Measurements from ENCODE around the gene GSTT2B. TPM values are rescaled to one million over a fixed set of nuclear protein-coding genes. Genes with fewer than 3 reads are reported as not detected.

GSTT2B gene
- total and polyA plus RNA-seq, 2 donors (not counting 3 experiments of a cell fraction or from before 2014, with no cell fraction given), result 33.6 to 36.1 TPM

DNA sequence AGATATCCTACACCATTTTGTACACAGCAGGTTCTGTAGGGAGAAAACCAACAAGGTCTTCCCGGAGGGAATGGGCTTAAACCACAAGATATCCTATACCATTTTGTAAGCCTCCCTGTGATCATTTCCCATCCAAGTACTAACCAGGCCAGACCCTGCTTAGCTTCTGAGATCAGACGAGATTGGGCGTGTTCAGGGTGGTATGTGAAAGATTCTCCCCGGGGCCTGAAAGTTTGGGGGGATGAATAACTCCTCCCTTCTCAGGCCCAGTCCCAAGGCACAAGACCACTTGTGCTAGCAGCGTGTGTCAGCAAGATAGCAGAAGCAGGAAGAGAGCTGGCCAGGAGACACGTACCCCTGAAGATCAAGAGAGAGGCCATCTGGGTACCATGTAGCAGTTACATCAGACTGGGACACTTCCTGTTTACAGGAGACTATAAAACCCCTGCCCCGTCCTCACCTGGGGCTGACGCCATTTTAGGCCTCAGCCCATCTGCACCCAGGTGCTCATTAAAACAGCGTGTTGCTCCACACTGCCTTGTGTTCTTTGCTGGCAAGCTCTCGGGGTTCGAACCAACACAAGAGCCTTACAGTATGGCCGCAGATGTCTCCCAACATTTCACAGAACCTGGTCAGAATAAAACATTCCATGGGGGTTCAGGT is 49.5 kb downstream of the GSTT2B start:
- BruUV-seq (replicated peaks), result no TSS peak

DNA sequence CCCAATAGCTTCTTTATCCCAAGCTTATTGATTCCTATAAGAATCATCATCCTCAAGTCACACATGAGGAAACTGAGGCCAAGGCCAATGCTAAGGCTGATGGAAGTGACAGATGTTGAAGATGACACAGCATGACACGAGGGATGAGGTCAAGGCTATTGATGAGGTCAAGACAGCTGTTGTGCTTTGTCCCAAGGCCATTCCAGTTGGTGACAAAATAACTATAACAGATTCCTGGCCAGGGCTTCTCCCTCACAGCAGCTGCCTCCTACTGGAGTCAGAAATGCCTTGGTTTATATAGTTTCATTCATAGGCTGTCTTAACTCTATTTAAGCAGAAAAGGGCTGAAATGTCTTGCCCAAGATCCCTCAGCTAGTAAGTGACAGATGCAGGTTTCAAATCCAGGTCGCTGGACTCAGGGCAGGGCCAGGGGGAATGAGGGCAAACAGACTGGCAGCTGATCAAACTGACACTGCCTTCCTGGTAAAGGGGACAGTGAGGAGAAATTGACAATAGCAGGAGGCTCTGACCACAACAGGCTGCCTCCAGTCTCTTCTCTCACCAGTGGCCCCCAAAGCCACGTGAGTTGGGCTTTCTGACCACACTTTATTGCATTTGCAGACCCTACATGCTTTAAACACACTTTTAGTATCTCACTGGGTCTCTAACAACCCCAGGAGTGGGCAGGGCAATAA is 50.4 kb downstream of the GSTT2B start:
- Histone ChIP-seq H3K27me3 (ENCODE audit: control insufficient read depth in 2 of 2, insufficient read depth in 2 of 2, low read length in 2 of 2) (peaks cover under 1 to 9% of the 10 kb centered on the region in 2 experiments), H4K20me1 (replicated peaks; ENCODE audit: control insufficient read depth, extremely low read depth, insufficient read depth, low read length) (no peaks in the 10 kb centered on the region), H2AFZ (ENCODE audit: low read depth, low read length) (no peak overlapping the region), H3K27ac (ENCODE audit: insufficient read depth, low read depth, low read length) (no peak overlapping the region), H3K36me3 (ENCODE audit: control insufficient read depth in 2 of 2, extremely low read depth in 1 of 2, insufficient read depth in 2 of 2, low read length in 2 of 2) (peaks cover 0 to 2% of the 10 kb centered on the region in 2 experiments), H3K9me3 (replicated peaks; ENCODE audit: control insufficient read depth, insufficient read depth, low read length) (no peaks in the 10 kb centered on the region), H3K9me1 (replicated peaks; ENCODE audit: control insufficient read depth, extremely low read depth, insufficient read depth, low read length) (no peaks in the 10 kb centered on the region), H3K4me1 (ENCODE audit: control insufficient read depth, extremely low read depth, insufficient read depth, low read length) (peaks cover 12% of the 10 kb centered on the region), H3K79me2 (ENCODE audit: control insufficient read depth, insufficient read depth, low read length) (no peaks in the 10 kb centered on the region), H3K9ac (replicated peaks; ENCODE audit: extremely low read depth, insufficient read depth, low read length) (no peak overlapping the region), H3K4me3 (replicated peaks in 1 of 3; ENCODE audit: insufficient read depth in 1 of 3, low read depth in 1 of 3, low read length in 3 of 3) (no peak overlapping the region), H3K4me2 (ENCODE audit: insufficient read depth, low read length) (no peak overlapping the region)
- intact Hi-C loops (cut with micrococcal nuclease), result no loop called here
- dilution Hi-C loops (cut with MboI; ENCODE audit: extremely low pct_ligation_motif_present, low sequenced_read_pairs), result no loop called here
- ChIA-PET CTCF (interaction anchor here (0.6 kb wide), 1 partner anchor 16 kb away, joined by 3 read pairs; the partner anchor contains the start of gene MIF), POLR2A (interaction anchor here (0.5 kb wide), 1 partner anchor 16 kb away, joined by 4 read pairs; the partner anchor contains the start of gene MIF)
- no peak for DNase-seq (ENCODE audit: low read depth, low spot score)
- no TSS peak for BruUV-seq (replicated peaks)
- no peak for FAIRE-seq
- TF ChIP-seq, protein P1, sequence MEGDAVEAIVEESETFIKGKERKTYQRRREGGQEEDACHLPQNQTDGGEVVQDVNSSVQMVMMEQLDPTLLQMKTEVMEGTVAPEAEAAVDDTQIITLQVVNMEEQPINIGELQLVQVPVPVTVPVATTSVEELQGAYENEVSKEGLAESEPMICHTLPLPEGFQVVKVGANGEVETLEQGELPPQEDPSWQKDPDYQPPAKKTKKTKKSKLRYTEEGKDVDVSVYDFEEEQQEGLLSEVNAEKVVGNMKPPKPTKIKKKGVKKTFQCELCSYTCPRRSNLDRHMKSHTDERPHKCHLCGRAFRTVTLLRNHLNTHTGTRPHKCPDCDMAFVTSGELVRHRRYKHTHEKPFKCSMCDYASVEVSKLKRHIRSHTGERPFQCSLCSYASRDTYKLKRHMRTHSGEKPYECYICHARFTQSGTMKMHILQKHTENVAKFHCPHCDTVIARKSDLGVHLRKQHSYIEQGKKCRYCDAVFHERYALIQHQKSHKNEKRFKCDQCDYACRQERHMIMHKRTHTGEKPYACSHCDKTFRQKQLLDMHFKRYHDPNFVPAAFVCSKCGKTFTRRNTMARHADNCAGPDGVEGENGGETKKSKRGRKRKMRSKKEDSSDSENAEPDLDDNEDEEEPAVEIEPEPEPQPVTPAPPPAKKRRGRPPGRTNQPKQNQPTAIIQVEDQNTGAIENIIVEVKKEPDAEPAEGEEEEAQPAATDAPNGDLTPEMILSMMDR (IDR thresholded peaks at IDR 0.05; ENCODE audit: extremely low read depth in 1 of 2, insufficient read depth in 1 of 2, low read depth in 1 of 2, low read length in 2 of 2), result no peak
- TF ChIP-seq POLR2AphosphoS5 (IDR thresholded peaks at IDR 0.05; ENCODE audit: insufficient read depth, low read depth, low read length) (no peak), MYC (IDR thresholded peaks at IDR 0.05; ENCODE audit: low read depth, low read length) (no peak), GATA2 (IDR thresholded peaks at IDR 0.05; ENCODE audit: insufficient read depth, insufficient read length, low read depth, low read length) (no peak), JUN (IDR thresholded peaks at IDR 0.05; ENCODE audit: borderline replicate concordance, insufficient read depth, insufficient read length, low read depth) (no peak), EZH2 (IDR thresholded peaks at IDR 0.05; ENCODE audit: borderline replicate concordance, low read depth, low read length, severe bottlenecking) (no peak), FOS (IDR thresholded peaks at IDR 0.05; ENCODE audit: borderline replicate concordance, insufficient read depth, low read length) (no peak), POLR2A (IDR thresholded peaks at IDR 0.05; ENCODE audit: low read depth, low read length) (no peak)
- TF ChIP-seq, protein P2, sequence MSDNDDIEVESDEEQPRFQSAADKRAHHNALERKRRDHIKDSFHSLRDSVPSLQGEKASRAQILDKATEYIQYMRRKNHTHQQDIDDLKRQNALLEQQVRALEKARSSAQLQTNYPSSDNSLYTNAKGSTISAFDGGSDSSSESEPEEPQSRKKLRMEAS (IDR thresholded peaks at IDR 0.05; ENCODE audit: insufficient read depth, insufficient read length), result no peak

More for the DNA sequence above, 49.5 kb downstream of the GSTT2B start:
- H3K4me3 ChIP-seq (replicated peaks in 1 of 3; ENCODE audit: insufficient read depth in 1 of 3, low read depth in 1 of 3, low read length in 3 of 3), result no peak overlapping the region
- no peak overlapping the region for H3K9ac ChIP-seq (replicated peaks; ENCODE audit: extremely low read depth, insufficient read depth, low read length)
- dilution Hi-C loops (cut with MboI; ENCODE audit: extremely low pct_ligation_motif_present, low sequenced_read_pairs) (no loop called here), intact Hi-C loops (cut with micrococcal nuclease) (no loop called here)
- no peaks in the 10 kb centered on the region for H3K9me1 ChIP-seq (replicated peaks; ENCODE audit: control insufficient read depth, extremely low read depth, insufficient read depth, low read length)
- peaks cover 0 to 2% of the 10 kb centered on the region in 2 experiments for H3K36me3 ChIP-seq (ENCODE audit: control insufficient read depth in 2 of 2, extremely low read depth in 1 of 2, insufficient read depth in 2 of 2, low read length in 2 of 2)
- H3K9me3 ChIP-seq (replicated peaks; ENCODE audit: control insufficient read depth, insufficient read depth, low read length), result no peaks in the 10 kb centered on the region
- H2AFZ ChIP-seq (ENCODE audit: low read depth, low read length), result no peak overlapping the region
- DNase-seq (ENCODE audit: low read depth, low spot score) (no peak), FAIRE-seq (no peak)
- no peak overlapping the region for H3K27ac ChIP-seq (ENCODE audit: insufficient read depth, low read depth, low read length)
- H3K79me2 ChIP-seq (ENCODE audit: control insufficient read depth, insufficient read depth, low read length), result no peaks in the 10 kb centered on the region
- no peak for TF ChIP-seq FOS (IDR thresholded peaks at IDR 0.05; ENCODE audit: borderline replicate concordance, insufficient read depth, low read length)
- TF ChIP-seq, protein P2 (IDR thresholded peaks at IDR 0.05; ENCODE audit: insufficient read depth, insufficient read length), result no peak
- H3K27me3 ChIP-seq (ENCODE audit: control insufficient read depth in 2 of 2, insufficient read depth in 2 of 2, low read length in 2 of 2), result peaks cover 0 to 9% of the 10 kb centered on the region in 2 experiments
- H3K4me2 ChIP-seq (ENCODE audit: insufficient read depth, low read length), result no peak overlapping the region
- CTCF ChIA-PET, result interaction anchor here (0.6 to 0.9 kb wide), 2 partner anchors 17 to 62 kb away, joined by 3 read pairs; partner anchors contain the start of gene MIF
- no peaks in the 10 kb centered on the region for H4K20me1 ChIP-seq (replicated peaks; ENCODE audit: control insufficient read depth, extremely low read depth, insufficient read depth, low read length)
- POLR2A ChIA-PET, result no interaction called here
- peaks cover 12% of the 10 kb centered on the region for H3K4me1 ChIP-seq (ENCODE audit: control insufficient read depth, extremely low read depth, insufficient read depth, low read length)
